Hematopoietic multipotent progenitor cell treated with erythropoietin and hydrocortisone succinate and interleukin-3 and kit ligand, for 8 days (in vitro differentiated cells): ENCODE results near the gene CHIT1.

Experiments used
- DNase-seq: peaks from one replicate; pipeline ENCODE4 v3.0.0-alpha.2; 2015

CHIT1 gene

GRCh38 chr1:203215573-203215972, 13.9 kb downstream of the CHIT1 start:
- DNase-seq, result no peak

GRCh38 chr1:203214871-203215270, 14.6 kb downstream of the CHIT1 start:
- no peak for DNase-seq

- DNase-seq, result no peak
These were observed 16.3 kb downstream of the CHIT1 start for GRCh38 chr1:203213126-203213525.

DNA sequence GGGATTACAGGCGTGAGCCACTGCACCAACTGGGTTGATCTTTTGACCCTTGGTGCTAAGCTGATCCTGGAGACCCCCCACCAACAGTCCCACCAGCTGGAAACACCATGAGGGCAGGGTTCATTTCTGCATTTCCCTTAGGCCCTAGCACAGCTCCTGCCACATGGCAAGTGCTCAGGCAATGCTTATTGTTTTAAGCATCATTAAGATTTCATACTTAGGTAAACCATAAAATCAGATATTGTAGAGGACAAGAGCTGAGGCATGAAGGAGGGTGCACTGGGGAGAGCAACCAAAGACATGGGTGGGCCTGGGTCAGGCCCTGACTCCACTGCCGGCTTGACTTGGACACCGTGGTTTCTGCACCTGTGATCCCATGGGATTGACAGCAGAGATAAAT, 17.7 kb downstream of the CHIT1 start:
- no peak for DNase-seq

DNA sequence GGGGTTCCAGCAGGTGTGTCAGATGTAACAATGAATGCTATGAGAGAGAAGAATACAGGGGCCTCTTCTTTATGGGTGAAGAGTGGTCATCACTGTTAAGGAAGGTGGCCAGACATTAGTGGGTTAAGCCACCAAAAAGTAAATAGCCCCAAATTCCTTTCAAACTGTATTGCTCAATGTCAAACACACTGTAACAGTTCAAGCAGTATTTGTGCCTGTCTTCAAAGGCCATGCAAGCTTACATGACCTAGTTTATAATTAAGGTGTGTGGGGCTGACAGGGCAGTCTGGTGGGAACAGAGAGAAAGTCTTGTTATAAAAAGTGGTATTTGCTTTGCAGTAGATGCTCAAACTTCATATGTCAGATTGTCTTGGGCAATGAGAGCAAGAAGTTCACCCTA, 18.5 kb downstream of the CHIT1 start:
- no peak for DNase-seq

- no peak for DNase-seq
These were observed 19.1 kb downstream of the CHIT1 start for GRCh38 chr1:203210350-203210749.

DNA sequence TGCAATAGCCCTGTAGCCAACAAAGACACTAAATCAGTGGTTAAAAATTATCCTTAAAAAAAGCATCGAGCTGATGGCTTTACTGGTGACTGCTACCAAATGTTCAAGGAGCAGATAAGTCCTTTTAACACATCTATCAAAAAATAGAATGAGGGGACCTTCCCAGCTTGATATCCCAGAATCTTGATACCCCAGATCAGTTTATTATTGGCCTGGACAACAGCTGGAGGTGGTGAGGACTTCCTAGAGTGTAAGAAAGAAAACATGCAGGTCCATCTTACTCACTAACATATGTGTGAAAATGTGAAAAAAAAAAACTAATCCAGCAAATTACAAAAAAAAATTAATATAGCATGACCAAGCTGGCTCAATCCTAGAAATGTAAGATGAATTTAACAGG, 21.3 kb downstream of the CHIT1 start:
- no peak for DNase-seq

GRCh38 chr1:203207751-203208150, 21.7 kb downstream of the CHIT1 start:
- no peak for DNase-seq

DNA sequence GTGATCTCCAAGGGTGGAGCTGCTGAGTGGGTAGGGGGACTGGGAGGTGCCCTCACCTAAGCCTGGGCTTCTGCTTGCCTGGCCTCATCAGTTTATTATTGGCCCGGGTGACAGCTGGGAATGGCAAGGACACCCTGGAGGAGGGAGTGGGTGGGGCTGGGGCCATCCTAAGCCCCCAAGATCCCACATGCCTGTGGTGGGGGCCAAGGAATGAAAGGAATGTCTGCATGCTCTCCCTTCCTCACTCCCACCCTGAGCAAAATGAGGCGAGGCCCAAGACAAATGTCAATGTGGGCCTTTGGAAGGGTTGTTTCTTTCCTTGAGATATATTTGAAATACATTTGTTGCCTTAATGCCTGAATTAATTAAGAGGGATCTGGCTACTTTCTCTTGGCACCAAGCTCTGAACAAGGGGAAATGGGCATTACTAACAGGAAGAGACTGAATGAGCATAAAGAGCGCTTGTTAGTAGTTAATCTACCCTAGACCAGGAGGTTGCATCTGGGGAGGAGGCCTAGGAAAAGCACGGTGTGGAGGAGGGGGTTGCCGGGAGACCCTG, 23.3 kb downstream of the CHIT1 start:
- DNase-seq, result no peak

DNA sequence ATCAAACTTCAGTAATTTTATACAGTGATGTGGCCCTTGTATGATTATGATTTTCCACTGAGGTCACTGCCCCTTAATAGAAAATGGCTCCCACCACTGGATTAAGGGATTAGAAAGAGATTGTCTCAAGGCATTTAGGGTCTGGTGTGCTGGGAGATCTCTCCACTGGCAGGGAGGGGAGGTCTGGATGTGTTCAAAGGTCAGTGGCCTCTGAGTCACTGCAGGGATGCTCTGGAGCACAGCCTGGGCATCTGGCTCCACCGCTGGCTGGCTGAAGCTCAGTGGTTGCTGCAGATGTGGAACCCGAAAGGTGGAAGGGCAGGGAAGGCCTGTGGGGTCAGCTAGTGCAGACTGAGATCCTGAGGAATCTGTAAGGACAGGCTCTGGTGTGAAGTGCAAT, 24.7 kb downstream of the CHIT1 start:
- DNase-seq, result no peak

DNA sequence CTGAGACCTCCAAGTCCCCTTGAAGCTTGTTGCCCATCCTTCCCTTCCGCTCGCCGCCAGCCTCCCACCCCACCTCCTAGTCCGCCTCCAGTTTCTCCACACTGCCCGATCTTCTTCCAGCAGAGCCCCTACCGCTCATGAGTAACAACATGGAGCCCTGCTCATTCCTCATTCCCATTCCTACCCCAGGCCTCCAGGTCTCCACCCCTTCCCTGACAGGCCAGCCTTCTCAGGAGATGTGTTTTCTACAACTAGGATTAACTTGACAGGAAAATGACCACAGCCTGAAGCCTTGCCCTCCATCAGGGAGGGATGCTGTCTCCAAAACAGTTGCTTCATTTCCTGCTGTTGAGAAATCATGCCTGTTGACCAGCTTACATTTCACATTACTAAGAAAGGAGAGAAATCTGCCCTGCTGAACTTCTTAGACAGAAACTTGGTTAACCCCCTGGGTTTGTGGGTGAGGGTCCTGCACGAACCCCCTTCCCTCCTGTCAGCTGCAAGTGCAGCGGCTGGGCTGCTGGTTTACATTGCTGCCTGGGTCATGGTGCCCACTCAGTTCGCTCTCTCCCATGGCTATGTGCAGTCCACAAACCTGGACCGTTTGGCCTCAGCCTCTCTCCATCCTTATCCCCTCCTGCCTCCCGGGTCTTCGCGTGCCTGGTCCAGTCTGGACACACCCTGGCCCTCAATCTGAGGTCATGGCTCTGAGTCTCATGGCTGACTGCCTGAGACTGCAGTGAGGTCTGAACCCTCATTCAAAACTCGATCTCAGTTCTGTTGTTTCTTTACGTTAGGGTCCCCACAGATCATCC, 26.8 kb downstream of the CHIT1 start:
- no peak for DNase-seq

DNA sequence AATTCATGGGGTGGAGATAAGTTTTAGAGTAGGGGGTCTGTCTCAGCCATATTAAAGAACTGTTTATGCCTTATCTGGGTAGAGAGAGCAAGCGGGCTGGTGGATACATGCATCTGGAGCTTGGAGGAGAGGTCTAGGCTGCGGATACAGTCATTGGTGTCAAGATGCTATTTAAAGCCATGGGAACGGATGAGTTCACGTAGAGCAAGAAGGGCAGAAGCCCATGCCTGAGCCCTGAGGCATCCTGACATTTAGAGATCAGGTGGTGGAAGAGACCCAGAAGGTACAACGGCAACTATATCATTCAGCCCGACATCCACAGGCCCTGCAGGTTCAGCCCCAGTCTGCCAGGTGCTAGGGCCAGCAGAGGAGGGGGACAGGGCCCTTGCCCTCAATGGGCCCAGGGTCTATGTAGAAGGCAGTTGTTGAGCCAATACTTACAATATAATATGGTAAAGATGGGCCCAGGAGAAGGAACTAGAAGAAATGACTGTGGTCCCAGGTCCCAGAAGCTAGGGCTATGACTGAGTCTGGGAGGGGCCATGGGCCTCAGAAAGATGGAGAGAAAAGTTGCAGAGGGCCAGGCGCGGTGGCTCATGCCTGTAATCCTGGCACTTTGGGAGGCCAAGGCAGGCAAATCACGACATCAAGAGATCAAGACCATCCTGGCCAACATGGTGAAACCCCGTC, 27.8 kb downstream of the CHIT1 start:
- no peak for DNase-seq

DNA sequence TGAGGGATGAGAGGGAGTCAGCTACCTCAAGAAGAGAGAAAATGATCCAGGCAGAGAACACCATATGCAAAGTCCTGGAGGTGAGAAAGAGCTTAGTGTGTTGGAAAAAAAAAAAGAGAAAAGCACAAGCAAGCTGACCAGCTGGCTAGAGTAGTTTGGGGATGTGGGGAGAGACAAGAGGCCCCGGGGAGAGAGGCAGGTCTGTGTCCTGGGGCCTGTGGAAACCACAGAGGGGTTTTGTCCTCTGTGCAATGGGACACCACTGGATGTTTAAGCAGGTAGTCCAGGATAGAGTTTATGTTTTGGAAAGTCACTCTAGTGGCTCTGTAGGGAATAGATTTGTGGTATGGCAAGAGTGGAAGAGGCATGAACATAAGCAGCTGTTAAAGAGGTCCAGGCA, 28.6 kb downstream of the CHIT1 start:
- no peak for DNase-seq

GRCh38 chr1:203199816-203200571, 29.5 kb downstream of the CHIT1 start:
- no peak for DNase-seq

DNA sequence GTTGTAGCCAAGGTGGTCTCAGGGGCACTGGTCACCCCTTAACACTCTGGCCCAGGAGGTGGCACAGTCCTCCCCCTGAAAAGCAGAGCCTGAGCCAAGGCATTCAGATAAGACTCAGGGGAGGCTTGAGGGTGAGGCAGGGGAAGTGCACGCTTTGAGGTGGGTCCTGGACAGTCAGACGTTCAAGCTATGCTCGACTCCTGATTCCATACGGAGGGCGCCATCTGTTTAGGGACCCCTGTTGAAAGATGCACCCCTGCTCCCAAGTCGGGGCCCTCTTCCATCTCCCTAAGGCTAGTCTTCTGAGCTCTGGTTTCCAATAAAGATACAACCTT, 30.0 kb downstream of the CHIT1 start:
- no peak for DNase-seq

DNA sequence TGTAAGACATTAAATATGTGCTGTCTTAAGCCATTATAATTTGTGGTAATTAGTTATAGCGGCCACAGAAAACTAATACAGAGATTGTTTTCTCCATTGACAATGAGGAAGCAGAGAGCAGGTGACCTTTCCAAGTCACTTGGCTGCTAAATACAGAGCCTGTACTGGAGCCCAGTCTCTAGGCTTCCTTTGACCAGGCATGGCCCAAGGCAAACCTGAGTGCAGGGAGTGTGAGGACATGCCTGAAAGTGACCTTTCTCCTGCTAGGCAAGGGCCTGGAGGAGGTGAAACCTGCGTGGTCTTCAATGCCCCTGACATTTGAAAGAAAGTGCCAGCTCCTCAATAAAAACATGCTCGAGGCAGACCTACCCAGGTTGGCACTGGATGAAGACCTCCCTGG, 30.5 kb downstream of the CHIT1 start:
- DNase-seq, result no peak

- no peak for DNase-seq
These were observed 31.8 kb downstream of the CHIT1 start for GRCh38 chr1:203197625-203198024.

DNA sequence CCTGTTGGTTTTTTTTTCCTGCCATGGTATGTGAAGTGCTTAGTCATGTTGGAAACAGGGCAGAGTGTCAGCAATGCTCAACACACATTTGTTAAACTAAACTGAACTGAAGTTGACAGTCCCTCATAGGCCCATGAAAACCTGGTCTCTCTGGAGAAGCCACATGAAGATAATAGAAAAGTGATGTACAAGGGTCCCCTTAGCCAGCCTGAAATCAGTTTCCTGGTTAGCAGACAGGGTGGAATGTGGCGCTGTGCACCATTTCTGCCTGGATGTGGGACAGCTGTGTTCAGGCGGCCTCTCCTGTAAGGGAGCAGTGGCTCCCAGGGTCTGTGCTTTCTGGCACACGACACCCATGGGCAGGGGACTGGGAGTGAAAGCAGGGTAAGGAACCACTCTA, 33.1 kb downstream of the CHIT1 start:
- no peak for DNase-seq

GRCh38 chr1:203190949-203191348, 38.5 kb downstream of the CHIT1 start:
- DNase-seq, result no peak

- no peak for DNase-seq
These were observed 39.5 kb downstream of the CHIT1 start for GRCh38 chr1:203189951-203190352.

GRCh38 chr1:203188686-203189232, 40.7 kb downstream of the CHIT1 start:
- DNase-seq, result no peak

DNA sequence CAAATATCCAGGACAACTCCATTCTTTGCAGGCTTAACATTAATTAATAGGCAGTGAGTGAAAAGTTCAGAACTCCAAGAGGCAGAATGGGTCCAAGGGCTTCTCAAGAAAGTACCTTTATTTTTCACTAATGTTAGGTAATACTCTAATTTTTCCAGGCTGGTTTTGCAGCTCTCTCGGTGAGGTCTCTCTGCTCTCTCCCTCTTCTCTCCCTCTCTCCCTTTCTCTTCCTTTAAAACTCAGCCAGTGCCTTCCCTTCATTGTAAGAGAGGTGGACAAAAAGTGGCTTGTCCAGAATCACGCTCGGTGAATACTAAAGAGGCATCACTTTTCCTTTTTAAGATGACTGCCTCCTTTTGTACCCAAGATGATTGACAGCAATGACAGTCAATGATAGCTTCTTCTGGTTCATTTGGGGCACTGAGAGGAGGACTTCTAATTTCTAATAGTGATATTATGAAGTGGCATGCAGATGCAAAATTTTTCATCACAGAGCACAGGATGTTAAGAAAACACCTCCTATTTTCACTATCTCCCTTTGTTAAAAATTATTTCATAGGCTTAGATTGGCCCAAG, 41.7 kb downstream of the CHIT1 start:
- DNase-seq, result no peak

GRCh38 chr1:203187304-203187685, 42.2 kb downstream of the CHIT1 start:
- no peak for DNase-seq
